ENCODE results near the gene RASL11B. TPM values are rescaled to one million over a fixed set of nuclear protein-coding genes. Genes with fewer than 3 reads are reported as not detected.

Gene RASL11B
- total and polyA plus RNA-seq, 8 donors, result 0.52 to 26.4 (median 20.2) TPM

DNA sequence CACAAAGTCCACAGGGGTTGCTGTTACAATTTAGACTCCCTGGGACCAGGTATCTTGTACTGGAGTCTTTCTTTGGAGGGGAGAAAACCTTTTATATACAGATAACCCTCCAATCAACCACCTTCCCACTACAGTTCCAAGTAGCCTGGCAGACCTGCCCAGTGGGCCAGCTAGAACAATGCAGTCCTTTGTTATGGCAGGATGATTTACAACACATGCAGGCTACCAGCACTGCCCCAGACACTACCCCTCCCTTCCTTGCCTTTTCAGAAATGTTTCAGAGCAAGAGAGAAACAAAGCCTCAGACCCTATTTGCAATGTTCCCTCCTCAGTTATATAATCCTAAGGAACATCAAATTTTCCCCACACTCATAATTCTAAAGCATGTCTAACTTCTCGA, 11.1 kb downstream of the RASL11B start:
- H3K9me3 ChIP-seq, result no peaks in the 10 kb centered on the region
- TF ChIP-seq, protein P1, sequence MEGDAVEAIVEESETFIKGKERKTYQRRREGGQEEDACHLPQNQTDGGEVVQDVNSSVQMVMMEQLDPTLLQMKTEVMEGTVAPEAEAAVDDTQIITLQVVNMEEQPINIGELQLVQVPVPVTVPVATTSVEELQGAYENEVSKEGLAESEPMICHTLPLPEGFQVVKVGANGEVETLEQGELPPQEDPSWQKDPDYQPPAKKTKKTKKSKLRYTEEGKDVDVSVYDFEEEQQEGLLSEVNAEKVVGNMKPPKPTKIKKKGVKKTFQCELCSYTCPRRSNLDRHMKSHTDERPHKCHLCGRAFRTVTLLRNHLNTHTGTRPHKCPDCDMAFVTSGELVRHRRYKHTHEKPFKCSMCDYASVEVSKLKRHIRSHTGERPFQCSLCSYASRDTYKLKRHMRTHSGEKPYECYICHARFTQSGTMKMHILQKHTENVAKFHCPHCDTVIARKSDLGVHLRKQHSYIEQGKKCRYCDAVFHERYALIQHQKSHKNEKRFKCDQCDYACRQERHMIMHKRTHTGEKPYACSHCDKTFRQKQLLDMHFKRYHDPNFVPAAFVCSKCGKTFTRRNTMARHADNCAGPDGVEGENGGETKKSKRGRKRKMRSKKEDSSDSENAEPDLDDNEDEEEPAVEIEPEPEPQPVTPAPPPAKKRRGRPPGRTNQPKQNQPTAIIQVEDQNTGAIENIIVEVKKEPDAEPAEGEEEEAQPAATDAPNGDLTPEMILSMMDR (IDR thresholded peaks at IDR 0.05), result no peak
- intact Hi-C loops (cut with DNase I), result no loop called here
- DNase-seq, result no peak
- peaks cover 5 to 8% of the 10 kb centered on the region in 2 donors for H3K4me1 ChIP-seq
- no peak for ATAC-seq
- no peak overlapping the region for H3K27ac ChIP-seq
- H3K4me3 ChIP-seq, result no peak overlapping the region
- H3K27me3 ChIP-seq, result no peaks in the 10 kb centered on the region
- H3K36me3 ChIP-seq, result no peaks in the 10 kb centered on the region

DNA sequence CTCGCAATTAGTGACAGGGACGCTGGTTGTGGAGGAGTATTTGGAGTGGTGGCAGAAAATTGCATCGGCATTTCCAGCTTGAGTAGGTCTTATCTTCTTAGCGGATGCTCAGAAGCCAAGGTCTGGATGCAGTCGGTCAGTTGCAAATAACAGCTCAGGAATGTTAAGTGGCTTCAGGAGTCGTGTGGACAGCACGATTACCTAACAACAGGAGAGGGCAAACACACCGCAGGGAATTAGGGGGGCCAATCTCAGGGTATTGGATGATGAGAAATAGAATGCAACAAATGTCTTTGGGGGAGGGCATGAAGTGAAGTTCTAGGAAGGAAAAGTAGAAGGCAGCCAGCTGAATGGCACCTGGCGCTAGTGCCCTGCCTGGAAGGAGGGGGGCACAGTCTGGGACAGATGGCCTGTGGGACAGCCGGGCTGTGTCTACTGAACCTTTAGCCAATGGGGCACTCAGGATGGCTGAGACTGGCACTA, 11.8 kb downstream of the RASL11B start:
- H3K27me3 ChIP-seq, result no peaks in the 10 kb centered on the region
- H3K27ac ChIP-seq, result no peak overlapping the region
- DNase-seq (no peak), ATAC-seq (peak; percentile 74)
- no peaks in the 10 kb centered on the region for H3K36me3 ChIP-seq
- TF ChIP-seq, protein P1 (IDR thresholded peaks at IDR 0.05), result no peak
- no peaks in the 10 kb centered on the region for H3K9me3 ChIP-seq
- H3K4me3 ChIP-seq, result no peak overlapping the region
- H3K4me1 ChIP-seq, result peaks cover 5 to 8% of the 10 kb centered on the region in 2 donors
- intact Hi-C loops (cut with DNase I), result no loop called here

DNA sequence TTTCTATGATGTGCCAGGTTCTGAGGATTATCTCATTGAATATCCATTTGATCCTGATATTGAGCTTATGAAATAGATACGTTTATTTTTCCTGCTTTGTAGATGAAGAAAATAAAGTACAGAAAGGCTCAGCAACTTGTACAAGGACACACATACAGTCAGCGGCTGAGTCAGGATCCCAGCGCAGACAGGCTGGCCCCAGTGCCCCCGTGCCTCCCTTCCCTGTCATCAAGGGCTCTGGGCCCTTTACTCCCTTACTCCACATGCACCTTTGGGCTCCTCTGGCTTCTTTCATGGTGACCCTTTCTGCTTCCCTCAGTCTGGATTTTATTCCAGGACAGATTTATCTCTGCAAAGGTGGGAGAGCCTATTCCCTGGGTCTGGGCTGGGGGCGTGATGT, 12.8 kb downstream of the RASL11B start:
- Histone ChIP-seq H3K36me3 (no peaks in the 10 kb centered on the region), H3K9me3 (no peaks in the 10 kb centered on the region), H3K4me3 (no peak overlapping the region), H3K27me3 (no peaks in the 10 kb centered on the region), H3K4me1 (peaks cover 0 to under 1% of the 10 kb centered on the region in 2 donors), H3K27ac (no peak overlapping the region)
- no peak for DNase-seq
- intact Hi-C loops (cut with DNase I), result no loop called here
- no peak for ATAC-seq
- TF ChIP-seq, protein P1 (IDR thresholded peaks at IDR 0.05), result no peak

DNA sequence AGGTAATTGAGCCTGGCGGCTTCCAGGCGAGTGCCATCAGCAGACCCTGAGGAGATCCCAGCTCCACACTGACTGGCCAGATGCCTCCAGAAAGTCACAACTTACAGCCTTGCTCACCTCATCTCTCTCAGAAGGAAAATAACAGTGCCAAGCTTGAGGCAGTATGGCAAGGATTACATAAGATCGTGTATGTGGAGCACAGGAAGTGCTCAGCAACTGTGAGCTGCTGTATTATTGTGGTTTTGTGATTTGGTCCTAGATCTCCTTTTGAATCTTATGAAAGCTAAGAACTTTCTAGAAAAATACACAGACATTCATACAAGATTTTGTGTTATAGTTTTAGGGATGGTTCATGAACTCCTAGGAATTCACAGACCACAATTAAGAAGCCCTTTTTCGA, 14.0 kb downstream of the RASL11B start:
- H3K27me3 ChIP-seq, result no peaks in the 10 kb centered on the region
- H3K27ac ChIP-seq, result no peak overlapping the region
- TF ChIP-seq, protein P1 (IDR thresholded peaks at IDR 0.05), result no peak
- no peak overlapping the region for H3K4me3 ChIP-seq
- no peak for ATAC-seq
- DNase-seq, result no peak
- no peaks in the 10 kb centered on the region for H3K9me3 ChIP-seq
- H3K36me3 ChIP-seq, result no peaks in the 10 kb centered on the region
- H3K4me1 ChIP-seq, result no peaks in the 10 kb centered on the region
- intact Hi-C loops (cut with DNase I), result no loop called here

DNA sequence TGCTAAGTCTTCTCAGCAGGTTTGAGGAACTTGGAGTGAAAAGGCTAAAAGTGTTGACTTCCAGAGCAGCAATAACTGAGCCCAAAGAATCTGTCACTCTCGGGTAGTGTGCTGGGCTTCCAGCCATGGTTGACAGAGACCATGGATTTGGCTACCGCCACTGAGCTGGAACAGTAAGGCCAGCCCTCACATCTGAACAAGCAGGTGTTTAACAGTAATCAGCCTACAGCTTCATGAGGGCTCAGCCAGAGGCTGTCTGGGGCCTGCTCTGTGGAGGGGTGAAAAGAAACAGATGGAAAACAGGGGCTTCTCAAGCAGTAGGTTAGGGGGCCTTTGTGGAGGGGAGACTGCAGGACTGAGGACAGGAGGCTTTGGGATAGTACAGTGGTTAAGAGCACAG, 14.9 kb downstream of the RASL11B start:
- DNase-seq (no peak), ATAC-seq (no peak)
- intact Hi-C loops (cut with DNase I), result no loop called here
- H3K27me3 ChIP-seq, result no peaks in the 10 kb centered on the region
- H3K27ac ChIP-seq, result no peak overlapping the region
- TF ChIP-seq, protein P1 (IDR thresholded peaks at IDR 0.05), result no peak
- H3K36me3 ChIP-seq, result no peaks in the 10 kb centered on the region
- no peaks in the 10 kb centered on the region for H3K9me3 ChIP-seq
- H3K4me1 ChIP-seq, result no peaks in the 10 kb centered on the region
- no peak overlapping the region for H3K4me3 ChIP-seq

All from left lung (tissue), 10 donors.